Measurements from ENCODE around the gene NADK2.

The NADK2 gene

DNA sequence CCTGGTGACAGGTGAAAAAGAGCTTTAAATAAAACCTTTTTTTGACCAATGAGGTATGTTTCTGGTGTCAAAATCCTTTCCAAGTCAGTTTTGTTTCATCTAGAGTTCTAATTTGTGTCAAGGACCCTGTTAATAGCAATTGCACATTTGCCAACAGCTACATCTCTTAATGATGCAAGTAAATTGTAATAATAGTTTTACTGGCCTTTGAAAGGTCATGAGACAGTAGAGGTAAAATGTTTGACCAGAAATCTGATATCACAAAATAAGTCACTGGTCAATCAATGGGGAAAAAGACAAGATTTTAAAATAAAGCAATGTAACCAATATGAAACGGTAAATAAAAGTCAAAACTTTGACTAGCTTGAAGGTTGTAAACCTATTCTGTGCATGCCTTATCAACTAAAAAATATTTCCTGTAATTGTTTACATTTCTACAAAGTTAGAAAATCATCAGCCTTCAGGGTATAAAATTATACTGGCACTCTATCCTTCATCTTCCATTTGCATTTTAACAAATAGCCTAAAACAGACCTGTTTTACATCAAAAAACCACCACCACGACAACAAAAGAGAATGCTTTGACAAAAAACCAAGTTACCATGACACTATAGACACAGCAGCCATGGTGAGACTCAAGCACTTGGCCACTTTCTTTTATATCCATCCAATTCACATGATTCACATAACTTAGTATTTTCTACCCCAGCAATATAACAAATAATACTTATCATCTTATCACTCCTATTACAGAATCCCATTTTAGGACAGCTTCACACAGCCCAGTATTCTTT is 3.0 kb downstream of the NADK2 start:
- TF ChIP-seq, protein P1, sequence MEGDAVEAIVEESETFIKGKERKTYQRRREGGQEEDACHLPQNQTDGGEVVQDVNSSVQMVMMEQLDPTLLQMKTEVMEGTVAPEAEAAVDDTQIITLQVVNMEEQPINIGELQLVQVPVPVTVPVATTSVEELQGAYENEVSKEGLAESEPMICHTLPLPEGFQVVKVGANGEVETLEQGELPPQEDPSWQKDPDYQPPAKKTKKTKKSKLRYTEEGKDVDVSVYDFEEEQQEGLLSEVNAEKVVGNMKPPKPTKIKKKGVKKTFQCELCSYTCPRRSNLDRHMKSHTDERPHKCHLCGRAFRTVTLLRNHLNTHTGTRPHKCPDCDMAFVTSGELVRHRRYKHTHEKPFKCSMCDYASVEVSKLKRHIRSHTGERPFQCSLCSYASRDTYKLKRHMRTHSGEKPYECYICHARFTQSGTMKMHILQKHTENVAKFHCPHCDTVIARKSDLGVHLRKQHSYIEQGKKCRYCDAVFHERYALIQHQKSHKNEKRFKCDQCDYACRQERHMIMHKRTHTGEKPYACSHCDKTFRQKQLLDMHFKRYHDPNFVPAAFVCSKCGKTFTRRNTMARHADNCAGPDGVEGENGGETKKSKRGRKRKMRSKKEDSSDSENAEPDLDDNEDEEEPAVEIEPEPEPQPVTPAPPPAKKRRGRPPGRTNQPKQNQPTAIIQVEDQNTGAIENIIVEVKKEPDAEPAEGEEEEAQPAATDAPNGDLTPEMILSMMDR (IDR thresholded peaks at IDR 0.05) = no peak
- Histone ChIP-seq H3K36me3 (no peaks in the 10 kb centered on the region), H3K27ac (no peak overlapping the region), H3K4me3 (ENCODE audit: low read depth in 1 of 2, low read length in 1 of 2) (no peak overlapping the region), H3K4me1 (ENCODE audit: control insufficient read depth in 1 of 2, insufficient read depth in 1 of 2, low read depth in 1 of 2, low read length in 1 of 2) (peaks cover 16 to 19% of the 10 kb centered on the region in 2 experiments), H3K9me3 (no peaks in the 10 kb centered on the region), H3K27me3 (no peaks in the 10 kb centered on the region)

- Histone ChIP-seq H3K27me3 (no peaks in the 10 kb centered on the region), H3K27ac (no peak overlapping the region), H3K4me3 (ENCODE audit: low read depth in 1 of 2, low read length in 1 of 2) (no peak overlapping the region), H3K4me1 (ENCODE audit: control insufficient read depth in 1 of 2, insufficient read depth in 1 of 2, low read depth in 1 of 2, low read length in 1 of 2) (peaks cover 14 to 19% of the 10 kb centered on the region in 2 experiments), H3K36me3 (no peaks in the 10 kb centered on the region), H3K9me3 (no peaks in the 10 kb centered on the region)
- TF ChIP-seq, protein P1 (IDR thresholded peaks at IDR 0.05) = no peak
These were observed 4.0 kb downstream of the NADK2 start for GRCh38 chr5:36237751-36238150.

DNA sequence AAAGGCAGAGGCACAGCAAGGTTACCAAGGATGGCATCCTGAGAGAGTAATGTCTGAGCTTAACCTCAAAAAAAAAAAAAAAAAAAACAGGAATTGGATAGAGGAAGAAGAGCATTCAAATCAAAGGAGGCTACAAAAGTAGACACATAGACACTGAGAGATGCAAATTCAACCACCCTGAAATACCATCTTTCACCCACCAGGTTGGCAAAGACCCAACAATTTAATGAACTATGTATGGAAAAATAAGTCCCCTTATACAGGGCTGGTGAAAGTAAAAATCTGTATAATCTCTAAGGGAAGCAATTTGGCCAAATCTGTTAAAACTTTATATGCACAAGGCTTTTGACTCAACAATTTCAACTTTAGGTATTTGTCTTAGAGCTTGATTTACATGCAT is 4.9 kb downstream of the NADK2 start:
- H3K4me1 ChIP-seq (ENCODE audit: control insufficient read depth in 1 of 2, insufficient read depth in 1 of 2, low read depth in 1 of 2, low read length in 1 of 2) = peaks cover 9 to 12% of the 10 kb centered on the region in 2 experiments
- TF ChIP-seq, protein P1 (IDR thresholded peaks at IDR 0.05) = no peak
- H3K27ac ChIP-seq = no peak overlapping the region
- no peaks in the 10 kb centered on the region for H3K36me3 ChIP-seq
- no peaks in the 10 kb centered on the region for H3K9me3 ChIP-seq
- H3K4me3 ChIP-seq (ENCODE audit: low read depth in 1 of 2, low read length in 1 of 2) = no peak overlapping the region
- H3K27me3 ChIP-seq = no peaks in the 10 kb centered on the region

DNA sequence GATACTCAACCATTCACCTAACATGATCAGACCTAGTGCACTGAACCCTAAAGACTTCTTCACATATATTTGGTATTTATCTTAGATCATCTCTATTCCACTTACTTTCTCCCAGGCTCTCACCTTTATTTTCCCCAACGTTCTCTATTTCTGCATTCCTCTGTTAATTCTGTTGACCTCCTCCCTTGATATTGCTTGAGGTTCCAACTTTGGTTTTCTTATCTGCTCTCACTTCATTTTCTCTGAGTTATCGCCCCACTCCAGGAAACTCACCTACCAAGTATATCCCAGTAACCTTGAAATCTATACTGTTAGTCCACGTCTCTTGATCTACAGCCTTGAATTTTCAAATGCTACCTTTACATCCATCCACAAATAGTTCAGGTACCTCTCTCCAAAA is 9.2 kb downstream of the NADK2 start:
- no peaks in the 10 kb centered on the region for H3K9me3 ChIP-seq
- H3K36me3 ChIP-seq = no peaks in the 10 kb centered on the region
- H3K27ac ChIP-seq = no peak overlapping the region
- H3K4me3 ChIP-seq (ENCODE audit: low read depth in 1 of 2, low read length in 1 of 2) = no peak overlapping the region
- no peaks in the 10 kb centered on the region for H3K4me1 ChIP-seq (ENCODE audit: control insufficient read depth in 1 of 2, insufficient read depth in 1 of 2, low read depth in 1 of 2, low read length in 1 of 2)
- TF ChIP-seq, protein P1 (IDR thresholded peaks at IDR 0.05) = no peak
- H3K27me3 ChIP-seq = no peaks in the 10 kb centered on the region

DNA sequence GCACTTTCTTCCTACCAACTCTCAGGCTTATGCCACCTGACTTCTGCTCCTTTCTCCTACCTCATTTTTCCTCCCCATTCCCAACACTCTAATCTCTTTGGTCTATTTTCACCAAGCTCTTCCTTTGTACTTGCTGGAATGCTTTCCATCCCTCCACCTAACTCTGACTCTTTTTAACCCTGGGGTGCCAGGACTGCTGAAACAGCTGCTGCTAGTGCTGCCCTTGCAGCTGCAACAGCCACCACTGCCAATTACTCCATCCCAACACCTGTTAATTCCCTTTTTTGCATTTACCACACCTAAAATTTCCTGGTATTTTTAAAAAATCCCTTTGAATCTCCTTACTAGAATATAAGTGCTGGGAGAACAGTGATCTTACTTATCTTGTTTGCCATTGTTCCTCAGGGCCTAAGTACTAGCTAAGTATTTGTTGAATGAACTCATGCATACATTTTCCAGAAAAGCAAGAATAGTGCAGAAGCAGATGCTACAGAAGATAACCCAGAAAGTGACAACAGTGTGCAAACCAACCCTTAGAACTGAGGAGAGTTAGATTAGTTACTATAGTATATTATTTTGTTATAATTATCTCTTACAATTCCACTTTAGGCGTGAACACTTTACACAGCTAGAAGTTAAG is 11.5 kb downstream of the NADK2 start:
- H3K36me3 ChIP-seq = no peaks in the 10 kb centered on the region
- no peaks in the 10 kb centered on the region for H3K9me3 ChIP-seq
- TF ChIP-seq, protein P1 (IDR thresholded peaks at IDR 0.05) = no peak
- H3K4me1 ChIP-seq (ENCODE audit: control insufficient read depth in 1 of 2, insufficient read depth in 1 of 2, low read depth in 1 of 2, low read length in 1 of 2) = no peaks in the 10 kb centered on the region
- no peak overlapping the region for H3K4me3 ChIP-seq (ENCODE audit: low read depth in 1 of 2, low read length in 1 of 2)
- H3K27ac ChIP-seq = no peak overlapping the region
- H3K27me3 ChIP-seq = no peaks in the 10 kb centered on the region
